Hindlimb muscle (tissue), 1 donor: ENCODE data around the gene SARS1. TPM values are rescaled to one million over a fixed set of nuclear protein-coding genes. Genes with fewer than 3 reads are reported as not detected.

Experiments
- DNase-seq: peaks from one replicate; pipeline ENCODE4 v3.0.0-alpha.2; 2013
- polyA plus RNA-seq: library from polyadenylated mRNA; unstranded; fragments of 120-200 nt; gene quantifications from one replicate; pipeline ENCODE4 v1.2.1, GENCODE V29; 2013; ENCODE audit not compliant: insufficient read length

SARS1 gene
- polyA plus RNA-seq, 1 donor: 83.1 TPM

GRCh38 chr1:109228167-109228566, 14.4 kb downstream of the SARS1 start:
- no peak for DNase-seq

GRCh38 chr1:109229531-109230127, 15.9 kb downstream of the SARS1 start:
- DNase-seq: no peak

GRCh38 chr1:109231066-109231465, 17.3 kb downstream of the SARS1 start:
- no peak for DNase-seq

GRCh38 chr1:109235137-109235536, 21.4 kb downstream of the SARS1 start:
- DNase-seq: no peak

GRCh38 chr1:109237512-109237911, 23.8 kb downstream of the SARS1 start:
- no peak for DNase-seq

- DNase-seq: no peak
Measured at GRCh38 chr1:109238382-109238781, 24.7 kb downstream of the SARS1 start.

- no peak for DNase-seq
Measured at GRCh38 chr1:109239047-109239408, 25.3 kb downstream of the SARS1 start.

- no peak for DNase-seq
Measured at GRCh38 chr1:109239409-109240068, 25.8 kb downstream of the SARS1 start.

GRCh38 chr1:109240158-109241152, 26.7 kb downstream of the SARS1 start:
- DNase-seq: peak; percentile 59

GRCh38 chr1:109241344-109241743, 27.6 kb downstream of the SARS1 start:
- DNase-seq: no peak

- no peak for DNase-seq
Measured at GRCh38 chr1:109241841-109242345, 28.2 kb downstream of the SARS1 start.

GRCh38 chr1:109242387-109242786, 28.7 kb downstream of the SARS1 start:
- peak; percentile 42 for DNase-seq

- no peak for DNase-seq
Measured at GRCh38 chr1:109243221-109243620, 29.5 kb downstream of the SARS1 start.

- DNase-seq: no peak
Measured at GRCh38 chr1:109243860-109244552, 30.3 kb downstream of the SARS1 start.

GRCh38 chr1:109246141-109246551, 32.4 kb downstream of the SARS1 start:
- no peak for DNase-seq

- DNase-seq: no peak
Measured at GRCh38 chr1:109247401-109248365, 34.0 kb downstream of the SARS1 start.

- DNase-seq: no peak
Measured at GRCh38 chr1:109248444-109248796, 34.7 kb downstream of the SARS1 start.

GRCh38 chr1:109248797-109249629, 35.3 kb downstream of the SARS1 start, which contains the start of gene CELSR2:
Gene CELSR2, plus strand, starts transcription at chr1:109249539. Its CDS starts 541 bp downstream, at chr1:109250080.
- DNase-seq: peak; percentile 60

- DNase-seq: no peak
Measured at GRCh38 chr1:109249654-109250401, 36.1 kb downstream of the SARS1 start.
